Activated CD4-positive, alpha-beta memory T cell treated with anti-CD3 and anti-CD28 coated beads for 36 hours (primary cell): Measurements from ENCODE around the gene RELCH. TPM values are rescaled to one million over a fixed set of nuclear protein-coding genes. Genes with fewer than 3 reads are reported as not detected.

Experiments used
- CTCF ChIA-PET: fragments of 350-600 bp; sonication (Branson Sonifier 250); formaldehyde crosslinking; loops from one replicate; lab custom pipeline; 2021; ENCODE audit warnings: antibody characterized with exemption, inconsistent platforms; lab: Charles Lee
- POLR2A ChIA-PET: fragments of 350-600 bp; sonication (Branson Sonifier 250); formaldehyde crosslinking; loops from one replicate; lab custom pipeline; 2021; ENCODE audit warnings: antibody characterized with exemption; lab: Charles Lee
- DNase-seq: peaks from one replicate; pipeline ENCODE4 v3.0.0-alpha.2; 2020
- H3K27ac Mint-ChIP-seq: one replicate; pipeline ENCODE4 v1.8.0; 2021; ENCODE audit warnings: mixed read lengths
- H3K27me3 Mint-ChIP-seq: one replicate; pipeline ENCODE4 v1.8.0; 2021; ENCODE audit warnings: mixed read lengths
- H3K36me3 Mint-ChIP-seq: one replicate; pipeline ENCODE4 v1.8.0; 2021; ENCODE audit warnings: mixed read lengths
- H3K4me1 Mint-ChIP-seq: one replicate; pipeline ENCODE4 v1.8.0; 2021; ENCODE audit warnings: low read depth, mixed read lengths
- H3K4me3 Mint-ChIP-seq: one replicate; pipeline ENCODE4 v1.8.0; 2021; ENCODE audit warnings: mild to moderate bottlenecking, mixed read lengths
- H3K9me3 Mint-ChIP-seq: one replicate; pipeline ENCODE4 v1.8.0; 2021; ENCODE audit warnings: mixed read lengths
- intact Hi-C: fragments of 100-400 bp; cut with micrococcal nuclease; formaldehyde crosslinking; loops from one replicate; pipeline ENCODE4 v1.15.1; 2023
- total RNA-seq, 2 experiments: library from RNA; stranded (reverse); gene quantifications; one replicate each; pipeline ENCODE4 v1.2.3, GENCODE V29; 2021

Gene RELCH, protein sequence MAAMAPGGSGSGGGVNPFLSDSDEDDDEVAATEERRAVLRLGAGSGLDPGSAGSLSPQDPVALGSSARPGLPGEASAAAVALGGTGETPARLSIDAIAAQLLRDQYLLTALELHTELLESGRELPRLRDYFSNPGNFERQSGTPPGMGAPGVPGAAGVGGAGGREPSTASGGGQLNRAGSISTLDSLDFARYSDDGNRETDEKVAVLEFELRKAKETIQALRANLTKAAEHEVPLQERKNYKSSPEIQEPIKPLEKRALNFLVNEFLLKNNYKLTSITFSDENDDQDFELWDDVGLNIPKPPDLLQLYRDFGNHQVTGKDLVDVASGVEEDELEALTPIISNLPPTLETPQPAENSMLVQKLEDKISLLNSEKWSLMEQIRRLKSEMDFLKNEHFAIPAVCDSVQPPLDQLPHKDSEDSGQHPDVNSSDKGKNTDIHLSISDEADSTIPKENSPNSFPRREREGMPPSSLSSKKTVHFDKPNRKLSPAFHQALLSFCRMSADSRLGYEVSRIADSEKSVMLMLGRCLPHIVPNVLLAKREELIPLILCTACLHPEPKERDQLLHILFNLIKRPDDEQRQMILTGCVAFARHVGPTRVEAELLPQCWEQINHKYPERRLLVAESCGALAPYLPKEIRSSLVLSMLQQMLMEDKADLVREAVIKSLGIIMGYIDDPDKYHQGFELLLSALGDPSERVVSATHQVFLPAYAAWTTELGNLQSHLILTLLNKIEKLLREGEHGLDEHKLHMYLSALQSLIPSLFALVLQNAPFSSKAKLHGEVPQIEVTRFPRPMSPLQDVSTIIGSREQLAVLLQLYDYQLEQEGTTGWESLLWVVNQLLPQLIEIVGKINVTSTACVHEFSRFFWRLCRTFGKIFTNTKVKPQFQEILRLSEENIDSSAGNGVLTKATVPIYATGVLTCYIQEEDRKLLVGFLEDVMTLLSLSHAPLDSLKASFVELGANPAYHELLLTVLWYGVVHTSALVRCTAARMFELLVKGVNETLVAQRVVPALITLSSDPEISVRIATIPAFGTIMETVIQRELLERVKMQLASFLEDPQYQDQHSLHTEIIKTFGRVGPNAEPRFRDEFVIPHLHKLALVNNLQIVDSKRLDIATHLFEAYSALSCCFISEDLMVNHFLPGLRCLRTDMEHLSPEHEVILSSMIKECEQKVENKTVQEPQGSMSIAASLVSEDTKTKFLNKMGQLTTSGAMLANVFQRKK
- total RNA-seq, result 10 to 100 TPM; 16.1 to 17.7 TPM

DNA sequence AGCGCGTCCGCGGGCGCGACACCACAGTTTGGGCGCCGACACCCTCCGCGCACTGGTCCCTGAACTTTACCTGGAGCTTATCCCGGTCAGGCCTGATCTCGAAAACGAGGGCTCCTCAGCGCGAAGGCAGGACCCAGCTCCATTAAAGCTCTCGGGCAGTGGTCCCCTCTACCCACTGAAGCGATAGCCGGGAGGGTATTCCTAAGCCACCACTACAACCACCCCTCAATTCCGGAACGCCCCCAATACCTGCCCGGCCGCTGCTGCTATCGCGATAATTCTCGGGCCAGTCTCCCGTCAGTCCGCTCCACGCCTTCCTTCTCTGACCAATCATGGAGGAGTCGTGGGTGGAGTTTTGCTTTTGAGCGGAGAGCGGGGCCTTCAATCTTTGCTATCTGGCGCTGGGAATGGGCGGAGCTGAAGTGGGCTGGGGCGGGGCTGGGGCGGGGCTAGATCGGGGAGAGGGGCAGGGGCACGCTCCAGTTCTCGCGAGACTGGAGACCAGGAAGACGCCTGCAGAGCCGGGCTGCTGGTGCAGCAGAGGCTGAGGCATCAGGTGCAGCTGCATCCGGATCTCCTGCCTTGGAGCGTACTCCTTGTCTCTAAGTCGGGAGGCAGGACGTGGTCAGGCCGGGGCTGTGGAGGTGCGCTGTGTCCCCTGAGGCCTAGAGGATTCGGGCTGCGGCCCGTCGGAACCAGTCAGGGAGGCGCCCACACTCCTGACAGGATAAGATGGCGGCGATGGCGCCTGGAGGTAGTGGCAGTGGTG, at the start of gene RELCH, which contains the start of gene PIGN:
Gene RELCH (plus strand): TSS at position 482 of the 769 bp plus-strand sequence. CDS start 251 bp downstream, at position 733.
Gene PIGN (minus strand): TSS at position 283 of the 769 bp plus-strand sequence. CDS start 25,703 bp downstream, outside the sequence.
- peaks cover 16% of the 10 kb centered on the region for H3K36me3 Mint-ChIP-seq
- CTCF ChIA-PET, result interaction anchor here (0.6 to 9.4 kb wide), 9 partner anchors 9 to 397 kb away, joined by 3 to 150 read pairs (median 5); no protein-coding TSS in a partner anchor
- peaks cover under 1% of the 10 kb centered on the region for H3K9me3 Mint-ChIP-seq
- POLR2A ChIA-PET, result interaction anchor here (0.6 to 1.7 kb wide), 4 partner anchors 10 to 336 kb away, joined by 3 to 9 read pairs (median 3); partner anchors contain the start of gene ZCCHC2
- H3K27me3 Mint-ChIP-seq, result no peaks in the 10 kb centered on the region
- peak; percentile 97 for DNase-seq
- H3K4me1 Mint-ChIP-seq, result peaks cover 51% of the 10 kb centered on the region
- peak within 1 kb of the TSS; percentile 93 for H3K27ac Mint-ChIP-seq
- intact Hi-C loops, result loop anchor here (1.0 to 10.0 kb wide), 10 partner anchors 62 to 1235 kb away; partner anchors contain the start of genes PHLPP1, RNF152 and VPS4B
- peak within 1 kb of the TSS; percentile 99 for H3K4me3 Mint-ChIP-seq

DNA sequence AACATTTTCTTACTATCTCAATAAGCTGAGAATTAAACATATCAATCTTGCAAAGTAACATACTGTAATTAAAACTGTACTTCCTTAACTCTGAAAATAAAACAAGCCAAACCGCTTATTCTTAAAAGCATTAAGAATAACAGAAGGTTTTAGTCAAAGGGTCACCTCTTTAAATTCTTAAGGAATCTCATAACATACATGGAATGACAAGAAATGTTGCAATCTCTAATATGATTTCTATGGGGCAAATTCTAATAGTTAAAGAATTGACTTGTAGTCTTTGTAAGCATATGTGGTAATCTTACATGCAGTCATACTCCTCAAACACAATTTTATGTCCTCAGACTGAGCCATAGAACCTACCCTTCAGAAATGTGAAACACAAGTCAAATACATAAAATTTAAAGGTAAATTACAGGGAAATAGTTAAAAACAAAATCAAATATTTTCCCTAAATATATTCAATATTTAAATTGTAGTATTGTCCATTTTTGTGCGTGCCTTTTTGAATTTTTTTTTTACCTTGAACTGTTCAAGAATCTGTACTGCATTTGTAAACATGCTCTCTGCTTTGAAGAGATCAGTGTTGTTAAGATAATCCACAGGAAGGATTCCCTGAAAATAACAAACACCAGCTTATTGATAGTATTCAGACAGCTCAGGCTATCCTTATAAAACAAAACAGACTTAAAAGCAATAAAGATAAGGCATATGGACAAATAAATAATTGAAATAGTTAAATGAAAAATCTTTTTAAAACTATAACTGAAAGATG, 48.4 kb upstream of the RELCH start:
- ChIA-PET CTCF (no interaction called here), POLR2A (no interaction called here)
- no peak overlapping the region for H3K27ac Mint-ChIP-seq
- H3K27me3 Mint-ChIP-seq, result no peaks in the 10 kb centered on the region
- H3K36me3 Mint-ChIP-seq, result peaks cover 5% of the 10 kb centered on the region
- intact Hi-C loops, result no loop called here
- no peaks in the 10 kb centered on the region for H3K4me1 Mint-ChIP-seq
- no peaks in the 10 kb centered on the region for H3K9me3 Mint-ChIP-seq
- no peak overlapping the region for H3K4me3 Mint-ChIP-seq
- DNase-seq, result no peak

DNA sequence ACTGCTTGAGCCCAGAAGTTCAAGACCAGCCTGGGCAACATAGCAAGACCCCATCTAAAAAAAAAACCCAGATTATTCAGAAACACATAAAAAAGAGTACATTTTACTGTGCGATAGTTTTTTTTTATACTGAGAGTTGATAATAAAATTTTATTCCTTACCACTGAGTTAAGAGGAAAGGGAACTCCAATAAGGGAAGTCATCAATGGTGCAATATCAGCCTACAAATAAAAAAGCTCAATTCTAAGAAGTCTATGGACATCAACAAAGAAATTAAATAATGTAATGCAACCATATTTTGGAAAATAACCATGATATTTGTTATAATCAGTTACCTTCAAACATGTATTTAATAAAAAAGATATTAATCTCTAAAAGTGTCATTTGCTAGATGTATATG, 46.8 kb upstream of the RELCH start:
- ChIA-PET POLR2A (no interaction called here), CTCF (interaction anchor here (0.7 to 1.1 kb wide), 2 partner anchors 9 to 561 kb away, joined by 3 to 5 read pairs; no protein-coding TSS in a partner anchor)
- DNase-seq, result no peak
- Mint-ChIP-seq H3K27ac (no peak overlapping the region), H3K9me3 (no peaks in the 10 kb centered on the region), H3K27me3 (no peaks in the 10 kb centered on the region), H3K36me3 (peaks cover 5% of the 10 kb centered on the region), H3K4me1 (no peaks in the 10 kb centered on the region), H3K4me3 (no peak overlapping the region)
- intact Hi-C loops, result no loop called here

DNA sequence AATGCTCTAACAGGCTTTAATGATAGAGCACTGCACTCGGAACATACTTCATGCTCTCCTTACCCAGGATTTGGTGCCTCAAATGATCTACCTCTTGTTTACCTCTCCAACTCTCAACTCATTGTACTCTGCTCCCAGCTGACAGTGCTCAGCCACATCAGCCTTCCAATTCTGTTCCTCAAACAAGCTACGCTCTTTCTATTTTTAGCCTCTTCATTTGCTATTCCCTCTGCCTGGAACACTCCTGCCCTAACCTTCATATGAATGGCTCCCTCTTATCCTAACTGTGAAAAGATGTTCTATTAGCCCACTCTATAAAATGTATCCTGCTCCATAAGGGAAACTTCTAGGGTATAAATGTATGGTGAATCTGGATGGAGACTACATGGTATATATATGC, 42.7 kb upstream of the RELCH start:
- H3K4me1 Mint-ChIP-seq, result no peaks in the 10 kb centered on the region
- no peak overlapping the region for H3K4me3 Mint-ChIP-seq
- ChIA-PET CTCF (interaction anchor here (0.8 to 2.8 kb wide), 4 partner anchors 11 to 563 kb away, joined by 3 to 16 read pairs (median 4); no protein-coding TSS in a partner anchor), POLR2A (no interaction called here)
- intact Hi-C loops, result no loop called here
- H3K27ac Mint-ChIP-seq, result no peak overlapping the region
- H3K36me3 Mint-ChIP-seq, result peaks cover 2% of the 10 kb centered on the region
- no peak for DNase-seq
- no peaks in the 10 kb centered on the region for H3K9me3 Mint-ChIP-seq
- no peaks in the 10 kb centered on the region for H3K27me3 Mint-ChIP-seq

DNA sequence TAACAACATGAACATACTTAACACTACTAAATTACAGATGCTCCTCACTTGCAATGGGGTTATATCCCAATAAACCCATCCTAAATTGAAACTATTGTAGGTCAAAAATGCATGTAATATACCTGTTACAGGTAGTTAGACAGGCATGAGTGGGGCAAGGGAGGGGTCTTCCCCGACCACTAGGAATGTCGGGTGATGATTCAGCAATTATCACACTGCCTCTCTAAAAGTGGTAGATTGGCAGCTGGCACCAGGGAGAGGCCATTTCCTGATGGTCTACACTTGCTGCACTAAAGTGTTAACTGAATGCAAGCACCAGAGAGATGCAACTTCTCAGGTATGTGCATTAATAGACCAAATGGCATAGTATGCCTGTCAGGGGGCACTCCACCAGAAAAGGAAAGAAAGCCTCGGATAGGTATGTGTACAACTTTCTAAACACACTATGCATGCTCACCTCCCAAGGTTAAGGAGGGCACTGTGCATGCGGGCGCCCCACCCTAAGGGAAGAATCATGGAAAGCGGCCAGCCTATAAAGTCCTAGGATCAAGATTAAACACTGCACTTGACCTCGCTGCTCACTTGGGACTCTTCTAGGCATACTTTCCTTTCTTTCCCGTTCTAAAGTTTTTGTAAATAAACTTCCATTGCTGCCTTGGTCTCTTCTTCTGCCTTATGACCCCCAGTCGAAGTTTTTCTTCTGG, 35.8 kb upstream of the RELCH start:
- Mint-ChIP-seq H3K4me3 (no peak overlapping the region), H3K27ac (no peak overlapping the region), H3K4me1 (no peaks in the 10 kb centered on the region), H3K27me3 (no peaks in the 10 kb centered on the region), H3K36me3 (peaks cover 4% of the 10 kb centered on the region), H3K9me3 (no peaks in the 10 kb centered on the region)
- POLR2A ChIA-PET, result no interaction called here
- intact Hi-C loops, result no loop called here
- DNase-seq, result no peak
- CTCF ChIA-PET, result no interaction called here

DNA sequence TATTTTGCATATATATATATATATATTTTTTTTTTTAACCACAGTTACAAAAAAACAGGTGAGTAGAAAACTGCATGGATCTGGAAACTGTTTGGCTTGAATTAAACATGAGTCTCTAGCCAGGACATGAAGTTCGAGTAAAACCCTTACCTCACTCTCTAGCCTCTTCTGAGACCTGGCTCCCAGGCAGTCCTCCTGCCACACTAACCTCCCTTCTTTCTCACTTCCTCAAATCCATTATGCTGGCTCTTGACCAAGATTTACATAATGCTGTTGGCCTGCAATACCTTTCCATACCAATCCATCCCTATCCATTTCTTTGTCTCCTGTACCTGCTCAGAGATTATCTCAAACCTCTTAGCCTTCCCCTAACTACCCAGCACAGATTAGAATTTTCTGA, 34.2 kb upstream of the RELCH start:
- CTCF ChIA-PET, result no interaction called here
- Mint-ChIP-seq H3K27ac (no peak overlapping the region), H3K36me3 (peaks cover 9% of the 10 kb centered on the region), H3K4me3 (no peak overlapping the region), H3K9me3 (no peaks in the 10 kb centered on the region), H3K4me1 (no peaks in the 10 kb centered on the region), H3K27me3 (no peaks in the 10 kb centered on the region)
- no peak for DNase-seq
- intact Hi-C loops, result no loop called here
- POLR2A ChIA-PET, result no interaction called here

DNA sequence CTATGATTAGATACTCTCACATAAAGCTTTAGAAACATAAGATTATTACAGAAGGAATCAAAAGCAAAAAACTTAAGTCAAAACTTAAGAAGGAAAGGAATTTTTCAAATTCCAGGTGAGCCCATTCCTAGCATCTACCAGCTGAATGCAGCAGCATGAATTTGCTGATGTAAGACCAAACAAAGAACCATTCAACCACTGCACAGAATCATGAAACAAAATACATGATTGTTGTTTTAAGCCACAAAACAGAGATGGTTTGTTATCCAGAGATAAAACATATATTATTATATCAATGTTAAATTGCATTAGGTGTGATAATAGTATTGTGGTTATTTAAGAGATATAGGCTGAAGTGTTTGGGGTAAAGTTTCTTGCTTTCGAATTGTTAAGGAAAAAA, 29.2 kb upstream of the RELCH start:
- intact Hi-C loops, result no loop called here

DNA sequence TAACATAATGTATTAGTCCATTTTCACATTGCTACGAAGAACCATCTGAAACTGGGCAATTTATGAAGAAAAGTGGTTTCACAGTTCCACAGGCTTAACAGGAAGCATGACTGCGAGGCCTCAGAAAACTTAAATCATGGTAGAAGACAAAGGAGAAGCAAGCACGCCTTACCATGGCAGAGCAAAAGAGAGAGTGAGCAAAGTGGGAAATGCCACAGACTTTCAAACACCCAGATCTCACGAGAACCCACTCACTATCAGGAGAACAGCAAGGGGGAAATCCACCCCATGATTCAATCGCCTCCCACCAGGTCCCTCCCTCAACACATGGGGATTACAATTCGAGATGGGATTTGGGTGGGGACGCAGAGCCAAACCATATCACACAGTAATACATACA, 22.7 kb upstream of the RELCH start:
- Mint-ChIP-seq H3K27ac (no peak overlapping the region), H3K4me1 (peaks cover 2% of the 10 kb centered on the region), H3K27me3 (no peaks in the 10 kb centered on the region), H3K9me3 (peaks cover 5% of the 10 kb centered on the region), H3K36me3 (peaks cover 22% of the 10 kb centered on the region), H3K4me3 (no peak overlapping the region)
- intact Hi-C loops, result no loop called here
- ChIA-PET POLR2A (no interaction called here), CTCF (no interaction called here)
- DNase-seq, result no peak

More for the DNA sequence above, 29.2 kb upstream of the RELCH start:
- no peaks in the 10 kb centered on the region for H3K27me3 Mint-ChIP-seq
- H3K9me3 Mint-ChIP-seq, result no peaks in the 10 kb centered on the region
- DNase-seq, result no peak
- H3K4me3 Mint-ChIP-seq, result no peak overlapping the region
- peaks cover 12% of the 10 kb centered on the region for H3K36me3 Mint-ChIP-seq
- ChIA-PET CTCF (no interaction called here), POLR2A (no interaction called here)
- no peak overlapping the region for H3K27ac Mint-ChIP-seq
- H3K4me1 Mint-ChIP-seq, result no peaks in the 10 kb centered on the region

DNA sequence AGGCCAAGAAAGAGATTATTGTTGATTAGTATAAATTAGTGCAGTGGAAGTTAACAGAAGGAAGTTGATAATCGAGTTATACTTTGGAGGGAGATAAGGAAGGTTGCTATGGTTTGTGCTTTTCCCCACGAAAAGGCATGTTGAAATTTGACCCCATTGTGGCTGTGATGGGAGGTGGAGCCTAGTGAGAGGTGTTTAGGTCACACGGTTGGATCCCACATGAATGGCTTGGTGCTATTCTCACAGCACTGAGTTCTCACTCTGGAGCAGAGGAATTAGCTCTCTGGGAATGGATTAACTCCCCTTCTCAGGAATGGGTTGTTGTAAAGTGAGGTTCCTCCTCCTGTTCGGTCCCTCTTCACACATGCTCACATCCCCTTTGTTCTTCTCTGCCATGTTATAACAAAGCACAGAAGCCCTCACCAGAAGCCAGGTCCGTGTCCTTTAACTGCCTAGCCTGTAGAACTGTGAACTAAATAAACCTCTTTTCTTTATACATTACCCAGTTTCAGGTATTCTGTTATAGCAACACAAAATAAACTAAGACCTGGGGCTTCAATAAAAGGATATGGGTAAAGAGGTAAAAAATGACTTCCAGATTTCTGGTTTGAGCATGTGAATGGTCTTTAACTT, 22.1 kb upstream of the RELCH start:
- POLR2A ChIA-PET, result interaction anchor here (1.5 kb wide), 1 partner anchor 10 kb away, joined by 3 read pairs; no protein-coding TSS in a partner anchor

DNA sequence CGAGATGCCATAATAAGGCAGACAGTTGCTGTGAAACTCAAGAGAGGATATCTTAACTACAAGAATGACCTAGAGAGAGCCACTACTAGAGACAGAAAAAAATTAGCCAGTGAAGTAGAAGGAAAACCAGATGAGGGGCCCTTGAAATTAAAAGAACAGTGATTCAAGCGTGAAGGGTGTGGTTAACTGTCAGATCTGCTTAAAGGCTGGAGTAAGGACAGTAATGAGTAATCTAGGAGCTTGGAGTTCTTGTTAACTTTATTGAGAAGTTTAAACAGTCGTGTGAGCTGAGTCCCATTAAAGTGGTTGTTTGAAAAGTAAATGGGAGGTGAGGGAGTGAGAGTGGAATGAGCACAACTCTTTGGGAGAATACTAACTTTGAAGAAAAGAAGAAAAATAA, 21.5 kb upstream of the RELCH start:
- H3K9me3 Mint-ChIP-seq, result peaks cover 5% of the 10 kb centered on the region
- CTCF ChIA-PET, result no interaction called here
- H3K4me3 Mint-ChIP-seq, result no peak overlapping the region
- H3K27me3 Mint-ChIP-seq, result no peaks in the 10 kb centered on the region
- peaks cover 2% of the 10 kb centered on the region for H3K4me1 Mint-ChIP-seq
- H3K27ac Mint-ChIP-seq, result no peak overlapping the region
- intact Hi-C loops, result no loop called here
- H3K36me3 Mint-ChIP-seq, result peaks cover 20% of the 10 kb centered on the region
- POLR2A ChIA-PET, result interaction anchor here (1.5 kb wide), 1 partner anchor 10 kb away, joined by 3 read pairs; no protein-coding TSS in a partner anchor
- DNase-seq, result no peak

More for the DNA sequence above, 22.1 kb upstream of the RELCH start:
- DNase-seq, result no peak
- CTCF ChIA-PET, result no interaction called here
- Mint-ChIP-seq H3K4me3 (no peak overlapping the region), H3K4me1 (peaks cover 2% of the 10 kb centered on the region), H3K27ac (no peak overlapping the region), H3K36me3 (peaks cover 20% of the 10 kb centered on the region), H3K9me3 (peaks cover 5% of the 10 kb centered on the region), H3K27me3 (no peaks in the 10 kb centered on the region)
- intact Hi-C loops, result no loop called here
